ENCODE measurements around the gene MGST3. TPM values are rescaled to one million over a fixed set of nuclear protein-coding genes. Genes with fewer than 3 reads are reported as not detected.

MGST3 gene
- total RNA-seq, 1 experiment from 2014 or later, result 87.7 TPM

DNA sequence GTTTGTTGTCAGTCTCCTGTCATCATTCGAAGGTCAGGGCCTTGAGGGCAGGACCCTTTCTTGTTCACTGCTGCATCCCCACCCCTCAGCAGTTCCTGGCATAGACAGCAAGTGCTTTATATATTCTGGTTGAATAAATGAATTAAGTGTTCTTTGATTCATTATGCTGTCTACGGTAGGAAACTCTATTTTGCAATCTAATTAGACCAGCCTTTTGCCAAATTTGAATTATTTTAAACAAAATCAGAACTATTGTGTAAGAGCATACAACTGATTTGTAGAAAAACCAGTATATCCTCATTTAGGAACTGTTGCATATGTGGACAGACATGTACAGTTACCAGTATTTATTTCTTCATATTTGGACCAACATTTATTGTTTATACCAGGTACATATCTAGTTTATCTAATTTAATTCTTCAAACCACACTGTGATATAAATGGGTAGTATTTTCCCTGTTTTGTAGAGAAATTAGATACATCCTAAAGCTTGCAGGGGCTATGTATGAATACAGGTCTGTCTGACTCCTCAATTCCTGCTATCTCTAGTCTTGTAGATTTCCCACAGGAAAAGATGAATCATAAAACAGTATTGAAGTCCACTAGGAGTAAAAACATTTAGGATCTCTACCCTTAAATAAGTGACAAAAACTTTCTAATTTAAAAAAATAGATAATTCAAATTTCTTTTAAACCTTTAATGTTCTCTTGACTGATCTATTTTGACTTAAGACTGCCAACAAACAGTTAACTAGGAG lies 10.4 kb downstream of the MGST3 start:
- Histone ChIP-seq H2BK20ac (ENCODE audit: low read depth, low read length, poor library complexity, severe bottlenecking) (no peak overlapping the region), H3K56ac (ENCODE audit: insufficient read length, low read depth, low read length) (no peak overlapping the region), H3K23me2 (ENCODE audit: insufficient read length, low read depth, low read length, poor library complexity, severe bottlenecking) (no peaks in the 10 kb centered on the region), H2BK15ac (ENCODE audit: low read depth, low read length) (no peak overlapping the region), H3K27ac (ENCODE audit: insufficient read length, low read depth, low read length) (no peak overlapping the region), H3K79me1 (ENCODE audit: insufficient read depth, low read depth, low read length, poor library complexity, severe bottlenecking) (peaks cover 2% of the 10 kb centered on the region), H2BK120ac (ENCODE audit: low read depth, low read length, poor library complexity, severe bottlenecking) (no peak overlapping the region), H3T11ph (ENCODE audit: low read length) (no peak overlapping the region), H3K14ac (ENCODE audit: insufficient read depth, low read length) (no peak overlapping the region), H3K4me2 (ENCODE audit: insufficient read depth, insufficient read length, low read length) (no peak overlapping the region), H3K23ac (ENCODE audit: insufficient read length, low read depth, low read length) (no peak overlapping the region), H3K79me2 (ENCODE audit: insufficient read depth, low read length) (no peaks in the 10 kb centered on the region), H4K91ac (ENCODE audit: insufficient read length, low read depth, low read length) (no peak overlapping the region), H3K4ac (ENCODE audit: low read depth, low read length) (no peak overlapping the region), H3K4me1 (ENCODE audit: insufficient read depth, low read length) (no peaks in the 10 kb centered on the region), H4K20me1 (ENCODE audit: control insufficient read depth, insufficient read depth, insufficient read length) (no peaks in the 10 kb centered on the region), H2AK5ac (ENCODE audit: insufficient read length, low read length) (no peak overlapping the region), H2BK5ac (ENCODE audit: insufficient read length, low read length) (no peak overlapping the region), H4K5ac (ENCODE audit: insufficient read length, low read depth, low read length) (no peak overlapping the region), H3K27me3 (ENCODE audit: insufficient read depth, low read length) (no peaks in the 10 kb centered on the region), H4K8ac (replicated peaks; ENCODE audit: insufficient read length, low read depth, low read length) (no peak overlapping the region), H3K9ac (ENCODE audit: extremely low read depth, insufficient read length, low read length) (no peak overlapping the region), H2AFZ (ENCODE audit: low read length) (no peak overlapping the region), H3K18ac (ENCODE audit: insufficient read length, low read depth, low read length) (no peak overlapping the region), H2BK12ac (ENCODE audit: insufficient read length, low read depth, low read length) (no peak overlapping the region), H3K9me3 (ENCODE audit: control insufficient read depth, low read depth, low read length) (no peaks in the 10 kb centered on the region)
- no CpG with 5 or more reads among the region's 2 CpGs for WGBS (ENCODE audit: extremely low coverage, insufficient read length, low lambda C conversion rate)
- peaks cover 12 to 15% of the 10 kb centered on the region in 2 experiments for H3K4me1 Mint-ChIP-seq
- peak overlapping the region in 1 of 3 experiments; percentile 91; a peak in 1 of 7 replicates for H3K27ac Mint-ChIP-seq
- H3K27me3 Mint-ChIP-seq (ENCODE audit: low read depth), result no peaks in the 10 kb centered on the region
- no peak for DNase-seq
- TF ChIP-seq, protein P1, sequence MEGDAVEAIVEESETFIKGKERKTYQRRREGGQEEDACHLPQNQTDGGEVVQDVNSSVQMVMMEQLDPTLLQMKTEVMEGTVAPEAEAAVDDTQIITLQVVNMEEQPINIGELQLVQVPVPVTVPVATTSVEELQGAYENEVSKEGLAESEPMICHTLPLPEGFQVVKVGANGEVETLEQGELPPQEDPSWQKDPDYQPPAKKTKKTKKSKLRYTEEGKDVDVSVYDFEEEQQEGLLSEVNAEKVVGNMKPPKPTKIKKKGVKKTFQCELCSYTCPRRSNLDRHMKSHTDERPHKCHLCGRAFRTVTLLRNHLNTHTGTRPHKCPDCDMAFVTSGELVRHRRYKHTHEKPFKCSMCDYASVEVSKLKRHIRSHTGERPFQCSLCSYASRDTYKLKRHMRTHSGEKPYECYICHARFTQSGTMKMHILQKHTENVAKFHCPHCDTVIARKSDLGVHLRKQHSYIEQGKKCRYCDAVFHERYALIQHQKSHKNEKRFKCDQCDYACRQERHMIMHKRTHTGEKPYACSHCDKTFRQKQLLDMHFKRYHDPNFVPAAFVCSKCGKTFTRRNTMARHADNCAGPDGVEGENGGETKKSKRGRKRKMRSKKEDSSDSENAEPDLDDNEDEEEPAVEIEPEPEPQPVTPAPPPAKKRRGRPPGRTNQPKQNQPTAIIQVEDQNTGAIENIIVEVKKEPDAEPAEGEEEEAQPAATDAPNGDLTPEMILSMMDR (conservative IDR thresholded peaks at IDR 0.05), result no peak
- peaks cover 3 to 5% (median 5%) of the 10 kb centered on the region in 3 experiments; a peak in 3 of 7 replicates for H3K36me3 Mint-ChIP-seq (ENCODE audit: insufficient read depth in 1 of 3, low read depth in 3 of 3)
- H3K9me3 Mint-ChIP-seq, result no peaks in the 10 kb centered on the region
- H3K4me3 Mint-ChIP-seq, result no peak overlapping the region

Data from H9 (cell line).